ENCODE data around the gene FER.
"Not testable (repeated sequence)": the region's sequence is repeated elsewhere in the genome, so short reads cannot be mapped to it uniquely, and the experiment has no call there.

Gene FER

DNA sequence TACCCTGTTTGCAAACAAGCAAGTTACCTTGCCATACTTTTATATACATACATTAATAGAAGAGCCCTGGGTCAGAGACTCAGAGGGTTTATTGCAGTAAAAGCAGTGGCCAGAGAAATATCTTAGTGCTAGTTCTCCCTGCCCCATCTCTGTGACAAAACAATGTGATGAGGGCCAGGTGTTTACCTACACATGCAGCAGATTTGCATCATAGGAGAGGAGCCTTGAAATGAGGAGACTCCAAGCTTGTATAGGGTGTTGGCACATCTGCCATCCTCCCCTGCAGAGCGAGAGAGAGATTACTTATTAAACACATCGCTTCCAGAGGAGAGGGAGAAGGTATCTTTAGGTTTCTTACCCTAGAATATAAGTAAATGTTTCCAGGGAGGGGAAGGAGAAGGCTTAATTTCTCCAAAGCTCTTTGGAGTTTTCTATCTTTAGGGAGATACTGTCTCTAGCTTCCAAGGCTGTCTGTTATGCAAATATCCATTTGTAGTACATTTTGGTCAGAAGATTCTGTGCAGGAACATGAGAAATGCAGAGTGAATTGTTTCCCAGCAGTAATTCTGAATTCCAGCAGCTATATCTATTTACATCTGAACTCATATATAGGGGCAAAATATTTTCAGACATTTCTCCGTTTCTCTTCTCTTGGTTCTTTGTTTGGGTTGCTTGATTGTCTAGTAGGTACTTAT is 15.7 kb downstream of the FER start:
- H3K36me3 ChIP-seq (ENCODE audit: insufficient read depth, low read length): no peaks in the 10 kb centered on the region
- H3K4me2 ChIP-seq (ENCODE audit: low read length): no peak overlapping the region
- no peak overlapping the region for H3K27ac ChIP-seq (ENCODE audit: low read depth, low read length, poor library complexity, severe bottlenecking)
- H3K27me3 ChIP-seq (ENCODE audit: insufficient read depth, low read length): no peaks in the 10 kb centered on the region
- H3F3A ChIP-seq (ENCODE audit: insufficient read depth, low read length): no peaks in the 10 kb centered on the region
- H3K4me1 ChIP-seq (ENCODE audit: insufficient read depth, low read length, severe bottlenecking): no peaks in the 10 kb centered on the region
- no peaks in the 10 kb centered on the region for H3K9me2 ChIP-seq (ENCODE audit: low read depth, low read length)
- H3K9me3 ChIP-seq (ENCODE audit: low read length): 0 out of 2 replicates have a peak, but pooled peaks cover 2% of the 10 kb centered on the region
- H4K20me1 ChIP-seq (ENCODE audit: insufficient read depth, low read length): no peaks in the 10 kb centered on the region
- H2AFZ ChIP-seq (ENCODE audit: low read length): no peak overlapping the region
- H3K4me3 ChIP-seq (ENCODE audit: low read depth, low read length, poor library complexity, severe bottlenecking): no peak overlapping the region
- no peak overlapping the region for H3K9ac ChIP-seq (ENCODE audit: low read length)
- TF ChIP-seq EZH2 (IDR thresholded peaks at IDR 0.05; ENCODE audit: borderline replicate concordance, low read length): no peak
- no peaks in the 10 kb centered on the region for H3K79me2 ChIP-seq (ENCODE audit: insufficient read depth, low read length)

DNA sequence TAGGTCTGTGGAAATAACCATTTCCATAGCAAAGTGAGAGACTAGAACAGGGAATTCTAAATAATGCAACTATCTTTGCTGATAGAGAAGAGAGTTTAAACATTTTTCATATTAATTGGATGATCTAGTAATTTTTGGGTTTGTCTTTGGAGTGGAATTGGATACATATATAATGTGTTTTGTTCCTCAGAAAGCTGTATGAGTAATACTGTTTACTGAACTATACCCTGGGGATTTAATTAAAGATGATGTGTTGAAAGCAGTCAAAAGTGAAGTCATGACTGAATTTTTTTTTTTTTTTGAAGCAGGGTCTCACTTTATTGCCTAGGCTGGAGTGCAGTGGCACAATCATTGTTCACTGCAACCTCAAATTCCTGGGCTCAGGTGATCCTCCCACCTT is 17.9 kb downstream of the FER start:
- H3K27me3 ChIP-seq (ENCODE audit: insufficient read depth, low read length): no peaks in the 10 kb centered on the region
- H3K4me2 ChIP-seq (ENCODE audit: low read length): no peak overlapping the region
- H3K36me3 ChIP-seq (ENCODE audit: insufficient read depth, low read length): no peaks in the 10 kb centered on the region
- H3K79me2 ChIP-seq (ENCODE audit: insufficient read depth, low read length): no peaks in the 10 kb centered on the region
- H3F3A ChIP-seq (ENCODE audit: insufficient read depth, low read length): no peaks in the 10 kb centered on the region
- H3K4me3 ChIP-seq (ENCODE audit: low read depth, low read length, poor library complexity, severe bottlenecking): no peak overlapping the region
- no peak overlapping the region for H2AFZ ChIP-seq (ENCODE audit: low read length)
- TF ChIP-seq EZH2 (IDR thresholded peaks at IDR 0.05; ENCODE audit: borderline replicate concordance, low read length): no peak
- TF ChIP-seq, protein P1, sequence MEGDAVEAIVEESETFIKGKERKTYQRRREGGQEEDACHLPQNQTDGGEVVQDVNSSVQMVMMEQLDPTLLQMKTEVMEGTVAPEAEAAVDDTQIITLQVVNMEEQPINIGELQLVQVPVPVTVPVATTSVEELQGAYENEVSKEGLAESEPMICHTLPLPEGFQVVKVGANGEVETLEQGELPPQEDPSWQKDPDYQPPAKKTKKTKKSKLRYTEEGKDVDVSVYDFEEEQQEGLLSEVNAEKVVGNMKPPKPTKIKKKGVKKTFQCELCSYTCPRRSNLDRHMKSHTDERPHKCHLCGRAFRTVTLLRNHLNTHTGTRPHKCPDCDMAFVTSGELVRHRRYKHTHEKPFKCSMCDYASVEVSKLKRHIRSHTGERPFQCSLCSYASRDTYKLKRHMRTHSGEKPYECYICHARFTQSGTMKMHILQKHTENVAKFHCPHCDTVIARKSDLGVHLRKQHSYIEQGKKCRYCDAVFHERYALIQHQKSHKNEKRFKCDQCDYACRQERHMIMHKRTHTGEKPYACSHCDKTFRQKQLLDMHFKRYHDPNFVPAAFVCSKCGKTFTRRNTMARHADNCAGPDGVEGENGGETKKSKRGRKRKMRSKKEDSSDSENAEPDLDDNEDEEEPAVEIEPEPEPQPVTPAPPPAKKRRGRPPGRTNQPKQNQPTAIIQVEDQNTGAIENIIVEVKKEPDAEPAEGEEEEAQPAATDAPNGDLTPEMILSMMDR (IDR thresholded peaks at IDR 0.05; ENCODE audit: low read length): no peak
- no peaks in the 10 kb centered on the region for H3K4me1 ChIP-seq (ENCODE audit: insufficient read depth, low read length, severe bottlenecking)
- no peak overlapping the region for H3K27ac ChIP-seq (ENCODE audit: low read depth, low read length, poor library complexity, severe bottlenecking)
- H4K20me1 ChIP-seq (ENCODE audit: insufficient read depth, low read length): no peaks in the 10 kb centered on the region
- H3K9me3 ChIP-seq (ENCODE audit: low read length): no peaks in the 10 kb centered on the region
- H3K9me2 ChIP-seq (ENCODE audit: low read depth, low read length): no peaks in the 10 kb centered on the region
- no peak overlapping the region for H3K9ac ChIP-seq (ENCODE audit: low read length)

GRCh38 chr5:108766916-108767315 is 19.2 kb downstream of the FER start:
- not testable (repeated sequence) for H2AFZ ChIP-seq (ENCODE audit: low read length); H3K9me2 ChIP-seq (ENCODE audit: low read depth, low read length); H3K79me2 ChIP-seq (ENCODE audit: insufficient read depth, low read length); H4K20me1 ChIP-seq (ENCODE audit: insufficient read depth, low read length); H3F3A ChIP-seq (ENCODE audit: insufficient read depth, low read length); H3K27me3 ChIP-seq (ENCODE audit: insufficient read depth, low read length); H3K36me3 ChIP-seq (ENCODE audit: insufficient read depth, low read length); H3K4me2 ChIP-seq (ENCODE audit: low read length); H3K27ac ChIP-seq (ENCODE audit: low read depth, low read length, poor library complexity, severe bottlenecking); H3K4me3 ChIP-seq (ENCODE audit: low read depth, low read length, poor library complexity, severe bottlenecking); H3K9ac ChIP-seq (ENCODE audit: low read length); H3K9me3 ChIP-seq (ENCODE audit: low read length); H3K4me1 ChIP-seq (ENCODE audit: insufficient read depth, low read length, severe bottlenecking)

GRCh38 chr5:108769352-108769751 is 21.7 kb downstream of the FER start:
- Histone ChIP-seq H3K27me3 (ENCODE audit: insufficient read depth, low read length) (no peaks in the 10 kb centered on the region), H3K4me3 (ENCODE audit: low read depth, low read length, poor library complexity, severe bottlenecking) (no peak overlapping the region), H3K4me2 (ENCODE audit: low read length) (no peak overlapping the region), H3K27ac (ENCODE audit: low read depth, low read length, poor library complexity, severe bottlenecking) (no peak overlapping the region), H4K20me1 (ENCODE audit: insufficient read depth, low read length) (no peaks in the 10 kb centered on the region), H3K9me2 (ENCODE audit: low read depth, low read length) (no peaks in the 10 kb centered on the region), H2AFZ (ENCODE audit: low read length) (no peak overlapping the region), H3K79me2 (ENCODE audit: insufficient read depth, low read length) (no peaks in the 10 kb centered on the region), H3K9ac (ENCODE audit: low read length) (no peak overlapping the region), H3F3A (ENCODE audit: insufficient read depth, low read length) (no peaks in the 10 kb centered on the region), H3K36me3 (ENCODE audit: insufficient read depth, low read length) (no peaks in the 10 kb centered on the region; the same call in 1 of the 2 replicates), H3K4me1 (ENCODE audit: insufficient read depth, low read length, severe bottlenecking) (no peaks in the 10 kb centered on the region), H3K9me3 (ENCODE audit: low read length) (no peaks in the 10 kb centered on the region)
- TF ChIP-seq, protein P1 (IDR thresholded peaks at IDR 0.05; ENCODE audit: low read length): no peak
- no peak for TF ChIP-seq EZH2 (IDR thresholded peaks at IDR 0.05; ENCODE audit: borderline replicate concordance, low read length)
